Loucy (cell line): ENCODE data around the gene AFF3.

Experiments used
- CTCF ChIP-seq: fragments of 200-600 bp; sonication (generic); conservative IDR thresholded peaks from 2 replicates; pipeline ENCODE4 v1.5.1; 2014; ENCODE audit warnings: mild to moderate bottlenecking, antibody characterized with exemption, low read length
- EZH2phosphoT487 ChIP-seq: fragments of 200-600 bp; IDR thresholded peaks from 2 replicates; pipeline ENCODE4 v1.6.1; 2018; ENCODE audit warnings: antibody characterized with exemption, mild to moderate bottlenecking, moderate library complexity, borderline replicate concordance

- no peak for TF ChIP-seq CTCF
- no peak for TF ChIP-seq EZH2phosphoT487
These were observed 98.5 kb downstream of the AFF3 start for GRCh38 chr2:100043891-100044255.
